GM19099 (cell line): Measurements from ENCODE around the gene GKN1.

Source experiments
- POLR2A ChIP-seq: IDR thresholded peaks from 3 replicates; pipeline ENCODE4 v1.6.1; 2011; ENCODE audit warnings: low read depth; ENCODE audit not compliant: insufficient read length; ENCODE audit errors: extremely low read depth

GKN1 gene

GRCh38 chr2:68974251-68974650, at the start of gene GKN1:
Gene GKN1, plus strand, starts transcription at chr2:68974636. Its CDS starts 42 bp downstream, at chr2:68974678.
- no peak for TF ChIP-seq POLR2A

- no peak for TF ChIP-seq POLR2A
These were observed 49.0 kb upstream of the GKN1 start for GRCh38 chr2:68925295-68925896.

- no peak for TF ChIP-seq POLR2A
These were observed 47.6 kb upstream of the GKN1 start for GRCh38 chr2:68926796-68927195.

- TF ChIP-seq POLR2A: no peak
These were observed 43.2 kb upstream of the GKN1 start for GRCh38 chr2:68931149-68931711.

GRCh38 chr2:68931799-68932198, 42.6 kb upstream of the GKN1 start:
- no peak for TF ChIP-seq POLR2A

- TF ChIP-seq POLR2A: no peak
These were observed 42.0 kb upstream of the GKN1 start for GRCh38 chr2:68932402-68932801.

GRCh38 chr2:68934021-68934420, 40.4 kb upstream of the GKN1 start:
- no peak for TF ChIP-seq POLR2A

- TF ChIP-seq POLR2A: no peak
These were observed 39.0 kb upstream of the GKN1 start for GRCh38 chr2:68935471-68935870.

GRCh38 chr2:68936427-68936826, 38.0 kb upstream of the GKN1 start:
- no peak for TF ChIP-seq POLR2A

GRCh38 chr2:68936889-68937288, 37.5 kb upstream of the GKN1 start:
- no peak for TF ChIP-seq POLR2A

- no peak for TF ChIP-seq POLR2A
These were observed 36.9 kb upstream of the GKN1 start for GRCh38 chr2:68937346-68938055.

- TF ChIP-seq POLR2A: no peak
These were observed 35.5 kb upstream of the GKN1 start for GRCh38 chr2:68938938-68939337.

GRCh38 chr2:68939962-68940361, 34.5 kb upstream of the GKN1 start:
- TF ChIP-seq POLR2A: no peak

GRCh38 chr2:68940369-68940768, 34.1 kb upstream of the GKN1 start:
- no peak for TF ChIP-seq POLR2A

GRCh38 chr2:68942827-68943226, 31.6 kb upstream of the GKN1 start:
- no peak for TF ChIP-seq POLR2A

- no peak for TF ChIP-seq POLR2A
These were observed 30.6 kb upstream of the GKN1 start for GRCh38 chr2:68943581-68944568.

GRCh38 chr2:68946117-68946516, 28.3 kb upstream of the GKN1 start:
- no peak for TF ChIP-seq POLR2A
